Stimulated activated naive CD8-positive, alpha-beta T cell treated with anti-CD3 and anti-CD28 coated beads, Interleukin-15, Interleukin-2, amounts not matched to agents 100 U/mL and 50 U/mL, for 24 hours (primary cell): Measurements from ENCODE around the gene PEX14.

ENCODE experiments used
- ATAC-seq: fragments of 150-1000 bp; cut with Tn5 transposase; one replicate; pipeline ENCODE4 v1.10.0; 2021
- DNase-seq: peaks from one replicate; pipeline ENCODE4 v3.0.0; 2021

The PEX14 gene

GRCh38 chr1:10635085-10635896, 160.5 kb downstream of the PEX14 start:
- ATAC-seq (no peak), DNase-seq (no peak)

- ATAC-seq (no peak), DNase-seq (no peak)
Measured at GRCh38 chr1:10635992-10636391, 161.2 kb downstream of the PEX14 start.

- DNase-seq (no peak), ATAC-seq (no peak)
Measured at GRCh38 chr1:10637400-10637799, 162.7 kb downstream of the PEX14 start.

- ATAC-seq (no peak), DNase-seq (no peak)
Measured at GRCh38 chr1:10637834-10638558, 163.2 kb downstream of the PEX14 start.

GRCh38 chr1:10638559-10639005, 163.8 kb downstream of the PEX14 start:
- ATAC-seq (no peak), DNase-seq (no peak)

GRCh38 chr1:10639011-10639774, 164.4 kb downstream of the PEX14 start:
- no peak for DNase-seq
- ATAC-seq = no peak

GRCh38 chr1:10639775-10640578, 165.2 kb downstream of the PEX14 start:
- ATAC-seq (no peak), DNase-seq (no peak)

- DNase-seq = no peak
- ATAC-seq = no peak
Measured at GRCh38 chr1:10640843-10641553, 166.2 kb downstream of the PEX14 start.

- DNase-seq = no peak
- ATAC-seq = no peak
Measured at GRCh38 chr1:10641976-10642375, 167.2 kb downstream of the PEX14 start.

- ATAC-seq (no peak), DNase-seq (no peak)
Measured at GRCh38 chr1:10642403-10643080, 167.8 kb downstream of the PEX14 start.

- no peak for ATAC-seq
- DNase-seq = no peak
Measured at GRCh38 chr1:10643607-10644306, 169.0 kb downstream of the PEX14 start.

- DNase-seq = peak; percentile 18
- no peak for ATAC-seq
Measured at GRCh38 chr1:10644307-10645128, 169.8 kb downstream of the PEX14 start.

- DNase-seq (no peak), ATAC-seq (no peak)
Measured at GRCh38 chr1:10646347-10646861, 171.7 kb downstream of the PEX14 start.

- ATAC-seq (no peak), DNase-seq (no peak)
Measured at GRCh38 chr1:10647414-10648170, 172.8 kb downstream of the PEX14 start.

GRCh38 chr1:10648689-10649516, 174.2 kb downstream of the PEX14 start:
- DNase-seq (no peak), ATAC-seq (no peak)

- ATAC-seq = no peak
- no peak for DNase-seq
Measured at GRCh38 chr1:10649517-10650201, 174.9 kb downstream of the PEX14 start.
